ENCODE results near the gene SPAG16.

DNA sequence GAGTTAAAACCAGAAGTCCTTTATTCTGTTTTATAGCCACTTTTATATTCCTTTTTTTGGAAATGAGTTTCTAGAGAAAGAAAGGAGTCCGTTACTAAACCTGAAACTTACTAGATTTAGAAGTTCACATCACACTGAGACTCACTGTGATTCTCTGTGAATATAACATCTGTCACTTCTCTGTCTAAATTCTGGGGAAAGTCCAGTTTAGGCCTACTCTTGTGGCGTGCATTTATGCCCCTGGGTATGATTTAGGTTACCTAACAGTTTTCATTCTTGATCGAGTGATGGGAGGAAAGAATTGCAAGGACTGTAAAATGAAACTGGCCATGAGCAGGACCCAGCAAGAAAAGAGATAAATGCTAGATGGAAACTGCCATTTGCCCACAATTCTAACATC is 449.6 kb downstream of the SPAG16 start:
- TF ChIP-seq POLR2AphosphoS5 (IDR thresholded peaks at IDR 0.05; ENCODE audit: borderline replicate concordance, low read depth, low read length) (no peak), EZH2 (IDR thresholded peaks at IDR 0.05) (no peak)
